GM19099 (cell line): Measurements from ENCODE around the gene MAMDC4.
A peak's percentile ranks its signal among the peaks of the same experiment; 100 is the strongest.

Experiments
- POLR2A ChIP-seq: IDR thresholded peaks from 3 replicates; pipeline ENCODE4 v1.6.1; 2011; ENCODE audit warnings: low read depth; ENCODE audit not compliant: insufficient read length; ENCODE audit errors: extremely low read depth

Gene MAMDC4

DNA sequence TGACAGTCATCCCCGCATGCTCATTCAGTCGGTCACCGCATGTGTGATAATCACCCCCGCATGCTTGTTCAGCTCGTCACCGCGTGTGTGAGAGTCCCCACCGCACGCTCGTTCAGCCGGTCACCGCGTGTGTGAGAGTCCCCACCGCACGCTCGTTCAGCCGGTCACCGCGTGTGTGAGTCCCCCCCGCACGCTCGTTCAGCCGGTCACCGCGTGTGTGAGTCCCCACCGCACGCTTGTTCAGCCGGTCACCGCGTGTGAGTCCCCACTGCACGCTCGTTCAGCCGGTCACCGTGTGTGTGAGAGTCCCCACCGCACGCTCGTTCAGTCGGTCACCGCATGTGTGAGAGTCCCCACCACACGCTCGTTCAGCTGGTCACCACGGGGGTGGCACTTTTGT is 37.7 kb downstream of the MAMDC4 start:
- no peak for TF ChIP-seq POLR2A

DNA sequence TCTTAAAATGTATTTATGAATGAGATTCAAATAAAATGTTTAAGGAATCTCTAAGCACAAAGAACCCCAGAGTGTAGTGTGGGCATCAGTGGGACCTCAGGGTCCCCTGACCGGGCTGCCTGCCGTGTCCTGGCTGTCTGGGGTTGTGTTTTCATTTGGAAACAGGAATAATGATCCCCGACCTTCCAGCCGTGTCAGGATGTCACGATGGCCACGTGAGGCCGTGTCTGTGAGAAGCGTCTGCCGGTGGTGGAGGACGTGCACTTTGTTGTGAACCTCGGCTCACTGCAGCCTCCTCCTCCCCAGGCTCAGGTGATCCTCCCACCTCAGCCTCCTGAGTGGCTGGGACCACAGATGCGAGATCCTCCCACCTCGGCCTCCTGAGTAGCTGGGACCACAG is 38.5 kb downstream of the MAMDC4 start:
- TF ChIP-seq POLR2A = no peak

DNA sequence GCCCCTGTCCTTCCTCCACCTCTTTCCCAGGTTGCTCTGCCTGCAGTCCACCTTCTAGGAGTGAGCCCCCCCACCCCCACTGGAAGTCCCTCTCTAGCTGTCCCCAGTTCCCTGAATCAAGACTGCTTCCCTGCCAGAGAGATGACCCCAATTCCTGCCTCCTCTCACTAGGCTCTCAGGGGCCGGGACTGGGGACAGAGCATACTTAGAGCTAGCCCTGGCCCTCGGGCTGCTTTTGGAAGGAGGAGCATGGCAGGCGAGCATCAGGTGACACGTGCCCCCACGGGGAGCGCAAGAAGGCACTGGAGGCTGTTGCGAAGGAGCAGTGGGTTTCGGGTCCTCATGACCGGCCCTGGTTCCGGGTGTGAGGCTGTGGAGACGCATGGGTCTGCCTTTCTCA is 43.9 kb downstream of the MAMDC4 start:
- TF ChIP-seq POLR2A = no peak

DNA sequence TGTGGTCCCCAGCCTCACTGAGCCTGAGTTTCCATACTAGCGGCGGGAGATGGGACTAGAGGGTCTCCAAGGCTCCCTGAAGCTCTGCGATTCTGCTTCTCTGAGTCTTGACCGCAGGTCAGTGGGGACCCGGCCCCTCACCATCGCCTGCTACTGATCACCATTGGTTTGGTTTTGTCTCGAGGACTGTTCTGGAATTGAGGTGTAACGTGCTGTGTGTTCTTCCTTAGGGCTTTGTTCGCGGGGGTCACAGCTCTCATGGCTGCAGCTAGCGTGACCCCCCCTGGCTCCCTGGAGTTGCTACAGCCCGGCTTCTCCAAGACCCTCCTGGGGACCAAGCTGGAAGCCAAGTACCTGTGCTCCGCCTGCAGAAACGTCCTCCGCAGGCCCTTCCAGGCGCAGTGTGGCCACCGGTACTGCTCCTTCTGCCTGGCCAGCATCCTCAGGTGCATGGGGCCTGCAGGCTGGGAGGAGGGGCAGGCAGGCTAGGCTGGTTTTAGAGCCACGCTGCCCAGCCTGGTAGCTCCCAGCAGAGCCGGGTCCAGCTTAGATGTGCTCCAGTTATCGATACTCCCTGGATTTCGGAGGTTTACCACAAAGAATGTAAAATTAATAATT is 46.4 kb downstream of the MAMDC4 start:
- TF ChIP-seq POLR2A = no peak

DNA sequence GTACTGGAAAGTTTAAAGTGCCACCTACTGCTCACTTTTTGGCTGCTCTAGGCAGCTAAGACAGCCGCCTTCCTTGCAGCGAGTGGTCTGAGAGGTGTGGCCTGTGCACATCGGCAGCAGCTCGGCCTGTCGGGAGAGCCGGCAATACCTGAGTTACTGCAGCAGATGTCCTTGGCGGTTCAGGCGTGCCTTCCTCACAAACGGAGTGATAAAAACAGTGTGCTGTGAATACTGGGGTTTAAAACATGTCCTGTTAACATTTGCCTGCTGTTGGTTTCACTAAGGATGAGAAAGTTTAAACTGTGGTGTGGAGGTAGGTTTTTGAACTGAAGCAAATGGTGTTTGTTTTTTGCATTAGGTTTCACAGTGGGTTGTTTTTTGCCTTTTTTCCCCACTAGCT is 47.0 kb downstream of the MAMDC4 start:
- no peak for TF ChIP-seq POLR2A

DNA sequence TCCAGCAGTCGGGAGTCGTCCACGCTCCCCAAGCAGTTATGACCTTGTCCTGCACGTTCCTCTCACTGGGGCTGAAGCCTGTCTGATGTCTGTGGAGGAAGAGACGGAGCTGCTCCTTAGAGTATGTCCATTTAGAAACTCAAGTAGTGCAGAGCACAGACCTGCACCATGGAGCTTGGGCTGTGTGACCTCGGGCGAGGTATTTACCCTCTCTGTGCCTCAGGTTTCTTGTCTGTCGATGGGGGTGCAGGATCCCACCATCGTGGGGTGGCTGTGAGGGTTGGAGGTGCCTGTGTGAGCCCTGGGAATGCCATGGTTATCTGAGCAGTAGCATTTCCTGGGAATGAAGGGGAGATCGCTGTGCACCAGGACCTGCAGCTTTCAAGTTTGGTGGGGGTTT is 48.4 kb downstream of the MAMDC4 start:
- no peak for TF ChIP-seq POLR2A

DNA sequence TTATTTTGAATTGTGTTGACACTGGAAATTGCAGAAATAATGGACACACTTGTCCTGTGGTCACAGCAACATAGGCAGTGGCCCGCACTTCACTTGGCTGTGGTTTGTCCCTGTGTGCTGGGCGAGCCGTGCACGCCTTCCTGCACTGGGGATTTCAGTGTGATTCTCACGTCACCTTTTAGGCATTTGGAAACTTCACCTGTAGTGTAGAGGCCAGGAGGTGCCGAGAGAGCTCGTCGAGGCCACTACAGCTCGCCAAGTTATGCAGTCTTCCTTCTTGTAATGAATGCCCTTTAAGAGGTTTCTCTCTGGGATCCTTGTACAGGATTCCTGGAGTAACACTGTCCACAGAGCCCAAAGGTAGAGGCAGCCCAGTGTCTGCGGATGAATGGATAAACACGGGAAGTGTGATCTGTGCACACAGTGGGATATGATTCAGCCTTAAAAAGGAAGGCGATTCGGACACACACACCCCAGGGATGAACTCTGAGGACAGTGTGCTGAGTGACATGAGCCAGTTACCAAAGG is 48.9 kb downstream of the MAMDC4 start:
- TF ChIP-seq POLR2A = no peak

DNA sequence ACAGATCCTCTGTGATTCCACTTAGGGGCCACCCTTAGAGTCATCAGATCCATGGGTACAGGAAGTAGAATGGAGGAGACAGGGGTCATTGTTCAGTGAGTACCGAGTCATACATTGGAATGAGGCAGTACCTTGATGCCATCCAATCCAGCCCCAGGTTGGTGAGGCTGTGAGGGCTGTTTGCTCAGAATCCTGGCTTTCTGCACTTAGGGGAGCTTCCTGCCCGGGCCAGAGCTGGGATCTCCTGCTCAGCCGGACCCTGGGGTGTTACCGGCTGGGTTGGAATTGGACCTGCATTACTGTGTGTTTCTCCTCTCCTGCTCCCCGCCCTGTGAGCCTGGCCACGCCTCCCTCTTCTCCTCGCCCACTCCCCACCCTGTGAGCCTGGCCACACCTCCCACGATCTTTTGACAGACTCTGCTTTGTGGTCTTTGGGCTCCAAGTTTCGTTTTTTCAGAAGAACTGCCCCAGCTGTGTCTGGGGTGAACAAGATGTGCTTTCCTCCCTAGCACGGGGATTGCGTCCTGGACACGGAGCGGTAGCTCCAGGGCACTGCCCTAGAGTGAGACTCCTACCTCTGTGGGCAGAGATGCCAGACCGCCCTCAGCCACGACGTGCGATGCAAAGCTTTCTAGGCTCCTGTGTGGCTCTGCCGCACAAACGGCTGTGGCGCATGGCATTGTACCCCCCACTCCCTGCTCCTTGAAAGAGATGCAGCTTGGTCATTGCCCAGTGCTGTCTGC is 49.5 kb downstream of the MAMDC4 start:
- TF ChIP-seq POLR2A = peak; percentile 68

DNA sequence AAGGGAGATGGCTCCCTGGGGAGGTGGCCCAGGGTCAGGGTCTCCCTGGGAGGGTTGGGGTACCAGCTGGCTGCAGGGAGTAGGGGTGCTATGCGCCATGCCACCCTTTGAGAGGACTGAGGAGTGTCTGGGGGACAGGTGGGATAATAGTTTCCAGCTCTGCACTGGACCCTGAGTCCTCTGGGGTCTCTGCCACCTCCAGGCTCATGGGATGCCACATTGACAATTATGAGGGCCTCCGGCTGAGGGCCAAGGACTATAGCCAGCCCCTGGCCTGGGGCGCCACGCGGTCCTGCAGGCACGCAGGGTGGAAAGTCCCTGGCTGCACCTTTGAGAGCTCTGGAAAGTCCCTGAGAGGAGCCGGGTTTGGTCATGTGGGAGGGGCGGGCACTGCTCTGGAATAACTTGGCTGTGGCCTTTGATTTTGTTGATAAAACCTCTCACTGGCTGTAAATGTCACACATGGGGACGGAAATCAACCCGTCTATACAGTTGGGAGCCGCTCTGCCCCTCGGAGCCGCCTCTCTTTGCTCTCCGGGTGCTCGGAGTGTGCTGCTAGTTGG is 50.2 kb downstream of the MAMDC4 start:
- peak; percentile 51 for TF ChIP-seq POLR2A

DNA sequence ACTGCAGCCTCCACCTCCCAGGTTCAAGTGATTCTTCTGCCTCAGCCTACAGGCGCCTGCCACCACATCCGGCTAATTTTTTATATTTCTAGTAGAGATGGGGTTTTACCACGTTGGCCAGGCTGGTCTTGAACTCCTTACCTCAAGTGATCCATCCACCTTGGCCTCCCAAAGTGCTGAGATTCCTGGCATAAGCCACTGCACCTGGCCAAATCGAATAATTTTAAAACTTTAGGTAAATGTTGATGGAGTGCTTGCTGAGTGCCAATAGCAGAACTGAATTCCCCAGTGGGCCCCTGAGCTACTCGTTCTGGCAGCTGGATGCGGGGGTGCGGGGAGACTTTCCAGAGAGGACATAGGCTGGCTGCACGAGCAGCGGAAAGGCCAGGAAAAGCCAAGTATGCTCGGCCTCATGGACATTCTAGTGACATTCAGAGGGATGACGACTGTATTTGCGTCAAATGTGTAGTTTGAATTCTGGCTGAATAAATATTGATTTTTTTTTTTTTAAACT is 51.0 kb downstream of the MAMDC4 start:
- TF ChIP-seq POLR2A = no peak

DNA sequence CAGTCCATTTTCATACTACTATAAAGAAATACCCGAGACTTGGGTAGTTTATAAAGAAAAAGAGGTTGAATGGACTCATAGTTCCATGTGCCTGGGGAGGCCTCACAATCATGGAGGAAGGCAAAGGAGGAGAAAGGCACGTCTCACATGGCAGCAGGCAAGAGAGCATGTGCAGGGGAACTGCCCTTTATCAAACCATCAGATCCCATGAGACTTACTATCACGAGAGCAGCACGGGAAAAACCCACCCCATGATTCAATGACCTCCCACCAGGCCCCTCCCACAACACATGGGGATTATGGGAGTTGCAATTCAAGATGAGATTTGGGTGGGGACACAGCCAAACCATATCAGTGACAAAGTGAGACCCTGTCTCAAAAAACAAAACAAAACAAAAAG is 54.1 kb downstream of the MAMDC4 start:
- no peak for TF ChIP-seq POLR2A

DNA sequence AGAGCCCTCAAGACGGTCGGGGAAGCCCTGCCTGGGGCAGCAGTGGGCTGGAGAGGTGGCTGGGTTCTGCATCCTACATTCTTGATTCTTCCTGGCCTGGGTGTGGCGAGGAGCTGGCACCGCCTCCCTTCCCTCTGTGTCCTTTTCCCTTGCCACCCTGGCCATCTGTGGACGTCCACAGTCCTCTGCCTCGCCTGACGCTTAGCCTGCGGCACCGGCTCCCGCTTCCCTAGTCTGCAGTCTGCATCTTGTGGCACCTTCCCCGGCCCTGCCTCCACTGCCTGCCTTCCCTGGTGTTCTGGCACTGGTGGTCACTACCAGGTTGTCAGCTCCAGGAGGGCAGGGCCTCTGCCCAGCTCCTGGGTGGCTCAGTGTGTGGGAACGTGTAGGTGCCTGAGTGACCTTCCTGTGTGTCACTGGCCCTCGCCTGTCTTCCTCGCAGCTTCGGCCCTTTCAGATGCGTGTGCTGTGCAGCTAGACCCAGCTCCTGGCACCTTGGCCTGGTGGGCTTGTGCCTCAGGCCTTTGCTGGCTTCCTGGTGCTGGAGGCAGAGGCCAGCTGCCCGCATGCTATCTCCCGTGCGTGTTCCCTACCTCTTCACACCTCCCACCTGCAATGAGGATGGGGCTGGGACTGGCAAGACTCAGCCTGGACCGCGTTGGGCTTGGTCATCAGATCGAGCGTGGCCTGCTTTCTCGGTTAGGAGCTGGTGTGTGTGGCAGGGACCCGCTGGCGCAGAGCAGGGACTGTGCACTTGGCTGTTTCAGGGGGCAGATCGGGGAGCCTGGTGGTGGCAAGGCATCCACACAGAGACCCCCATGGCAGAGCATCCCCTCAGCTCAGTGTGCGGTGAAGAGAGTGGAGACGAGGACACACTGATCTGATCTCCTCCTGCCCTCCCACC is 55.1 kb downstream of the MAMDC4 start:
- no peak for TF ChIP-seq POLR2A
